SK-N-MC (cell line): ENCODE results near the gene UBQLN4.

ENCODE experiments used
- DNase-seq: peaks from one replicate; pipeline ENCODE4 v3.0.0-alpha.2; 2011; ENCODE audit warnings: low read depth, low spot score
- H3K27ac ChIP-seq: fragments of 200-600 bp; sonication (generic); 2 replicates; pipeline ENCODE4 v1.5.1; 2016; ENCODE audit warnings: mixed run types
- H3K36me3 ChIP-seq: fragments of 200-600 bp; sonication (generic); 2 replicates; pipeline ENCODE4 v1.6.1; 2017; ENCODE audit warnings: antibody characterized with exemption, low read length, mixed read lengths; ENCODE audit not compliant: insufficient read depth
- H3K4me3 ChIP-seq: fragments of 200-600 bp; sonication (generic); 2 replicates; pipeline ENCODE4 v1.5.1; 2016
- H3K9ac ChIP-seq: fragments of 200-600 bp; sonication (generic); 2 replicates; pipeline ENCODE4 v1.8.0; 2017; ENCODE audit warnings: mixed run types, mixed read lengths; ENCODE audit not compliant: insufficient read length
- H3K9me3 ChIP-seq: fragments of 200-600 bp; sonication (generic); 2 replicates; pipeline ENCODE4 v1.6.1; 2017; ENCODE audit warnings: low read depth, mild to moderate bottlenecking, antibody characterized with exemption, low read length, moderate library complexity, mixed read lengths
- EZH2 ChIP-seq: fragments of 200-600 bp; sonication (generic); IDR thresholded peaks from one replicate; pipeline ENCODE4 v1.6.1; 2017; ENCODE audit warnings: antibody characterized with exemption
- FOXP2 ChIP-seq: optimal IDR thresholded peaks from 2 replicates; pipeline ENCODE3; 2011; ENCODE audit warnings: mild to moderate bottlenecking, moderate library complexity; ENCODE audit not compliant: insufficient read depth; ENCODE audit errors: extremely low read length, control extremely low read depth
- POLR2AphosphoS5 ChIP-seq: IDR thresholded peaks from 2 replicates; pipeline ENCODE4 v1.6.1; 2012; ENCODE audit warnings: mild to moderate bottlenecking, low read depth, low read length, borderline replicate concordance

UBQLN4 gene

DNA sequence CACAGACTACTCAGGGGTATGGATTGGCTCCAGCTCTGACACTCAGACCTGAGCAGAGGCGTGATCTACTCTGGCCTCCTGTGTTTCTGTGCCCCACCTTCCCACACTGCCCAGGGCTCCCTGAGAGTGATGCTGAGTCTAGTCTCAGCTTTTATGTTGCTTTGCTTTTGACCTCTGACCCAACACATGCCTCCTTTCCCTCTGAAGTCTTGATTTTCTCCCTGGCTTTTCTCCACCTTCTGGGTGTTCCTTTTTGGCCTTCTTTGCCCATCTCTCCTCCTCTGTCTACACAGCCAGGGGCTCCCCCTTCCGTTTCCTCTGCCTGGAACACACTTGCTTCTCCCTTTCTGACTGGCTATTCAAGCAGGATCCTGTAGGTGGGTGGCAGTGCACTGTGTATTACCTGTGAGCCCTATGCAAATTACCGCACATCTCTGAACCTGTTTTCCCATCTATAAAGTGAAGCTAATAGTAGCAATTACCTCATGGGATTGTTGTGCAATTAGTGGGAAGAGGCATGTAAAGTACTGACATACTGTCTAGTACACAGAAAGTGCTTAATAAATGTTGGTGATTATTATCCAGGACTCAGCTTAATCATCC lies 42.4 kb upstream of the UBQLN4 start:
- Histone ChIP-seq H3K27ac (no peak overlapping the region), H3K4me3 (no peak overlapping the region), H3K9me3 (no peaks in the 10 kb centered on the region), H3K9ac (no peak overlapping the region), H3K36me3 (no peaks in the 10 kb centered on the region)
- DNase-seq, result no peak
- no peak for TF ChIP-seq EZH2
- no peak for TF ChIP-seq FOXP2
- TF ChIP-seq POLR2AphosphoS5, result no peak

DNA sequence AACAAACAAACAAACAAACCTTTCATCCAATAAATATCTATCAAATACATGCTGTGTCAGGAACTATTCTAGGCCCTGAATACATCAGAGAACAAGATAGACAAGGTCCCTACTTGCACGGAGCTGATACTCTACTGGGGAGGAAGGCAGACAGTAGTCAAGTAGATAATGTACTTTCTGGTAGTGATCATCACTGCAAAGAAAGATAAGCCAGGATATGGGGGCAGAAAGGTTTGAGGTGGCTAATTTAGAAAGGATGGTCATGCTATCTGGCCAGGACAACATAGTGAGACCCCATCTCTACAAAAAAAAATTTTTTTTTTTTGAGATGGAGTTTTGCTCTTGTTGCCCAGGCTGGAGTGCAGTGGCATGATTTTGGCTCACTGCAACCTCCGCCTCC lies 38.0 kb upstream of the UBQLN4 start:
- TF ChIP-seq FOXP2 (no peak), POLR2AphosphoS5 (no peak), EZH2 (no peak)
- Histone ChIP-seq H3K9me3 (no peaks in the 10 kb centered on the region), H3K27ac (no peak overlapping the region), H3K36me3 (no peaks in the 10 kb centered on the region), H3K9ac (no peak overlapping the region), H3K4me3 (no peak overlapping the region)
- no peak for DNase-seq

DNA sequence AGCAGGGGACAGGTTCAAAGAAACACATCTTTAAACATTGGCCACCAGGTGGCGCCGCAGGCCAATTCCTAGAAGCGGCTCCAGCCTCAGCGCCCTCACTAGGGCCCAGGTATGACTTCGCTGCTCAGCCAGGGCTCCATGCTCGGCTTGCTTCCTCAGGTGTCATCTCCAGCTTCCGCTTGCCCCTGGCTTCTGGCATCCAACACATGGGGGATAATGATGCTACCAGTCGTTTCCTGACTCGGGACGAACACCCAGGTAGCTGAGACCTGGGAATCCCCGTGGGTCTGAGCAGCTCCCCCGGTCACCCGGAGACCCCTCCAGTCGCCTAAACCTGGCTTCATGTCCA lies 37.2 kb upstream of the UBQLN4 start:
- Histone ChIP-seq H3K4me3 (no peak overlapping the region), H3K9ac (no peak overlapping the region), H3K36me3 (no peaks in the 10 kb centered on the region), H3K27ac (no peak overlapping the region), H3K9me3 (no peaks in the 10 kb centered on the region)
- DNase-seq, result no peak
- TF ChIP-seq FOXP2 (no peak), POLR2AphosphoS5 (no peak), EZH2 (no peak)

DNA sequence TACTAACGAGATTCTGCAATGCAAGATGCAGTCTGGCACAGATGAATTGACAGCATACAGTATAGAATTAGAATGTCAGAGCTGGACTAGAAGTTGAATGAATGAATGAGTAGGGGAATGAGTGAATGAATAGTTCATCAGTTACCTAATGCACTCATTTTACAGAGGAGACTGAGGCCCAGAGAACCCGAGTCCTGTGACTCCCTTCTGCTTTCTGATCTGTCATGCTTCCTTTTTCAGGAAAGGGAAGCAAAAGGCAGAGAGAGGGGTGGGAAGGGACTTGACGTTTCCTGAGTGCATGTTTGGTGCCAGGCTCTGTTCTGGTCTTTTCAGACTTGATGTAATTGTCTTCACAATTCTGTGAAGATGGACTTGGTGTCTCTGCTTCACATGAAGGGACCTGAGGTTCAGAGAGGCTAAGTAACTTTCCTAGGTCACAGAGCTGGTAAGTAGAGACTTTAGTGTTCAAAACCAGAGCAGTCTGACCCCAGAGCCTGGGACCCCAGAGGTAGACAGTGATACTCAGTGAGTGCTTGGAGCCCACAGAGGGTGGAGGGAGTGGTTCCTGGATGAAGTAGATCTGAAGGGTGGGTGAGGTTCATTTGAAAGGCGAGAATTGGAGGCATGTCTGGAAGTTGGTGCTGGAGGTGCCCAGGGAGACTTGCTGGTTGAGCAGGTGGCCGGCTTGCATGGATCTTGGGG lies 36.7 kb upstream of the UBQLN4 start:
- Histone ChIP-seq H3K27ac (no peak overlapping the region), H3K9ac (no peak overlapping the region), H3K9me3 (no peaks in the 10 kb centered on the region), H3K36me3 (no peaks in the 10 kb centered on the region), H3K4me3 (no peak overlapping the region)
- DNase-seq, result no peak
- TF ChIP-seq POLR2AphosphoS5 (no peak), FOXP2 (no peak), EZH2 (no peak)

DNA sequence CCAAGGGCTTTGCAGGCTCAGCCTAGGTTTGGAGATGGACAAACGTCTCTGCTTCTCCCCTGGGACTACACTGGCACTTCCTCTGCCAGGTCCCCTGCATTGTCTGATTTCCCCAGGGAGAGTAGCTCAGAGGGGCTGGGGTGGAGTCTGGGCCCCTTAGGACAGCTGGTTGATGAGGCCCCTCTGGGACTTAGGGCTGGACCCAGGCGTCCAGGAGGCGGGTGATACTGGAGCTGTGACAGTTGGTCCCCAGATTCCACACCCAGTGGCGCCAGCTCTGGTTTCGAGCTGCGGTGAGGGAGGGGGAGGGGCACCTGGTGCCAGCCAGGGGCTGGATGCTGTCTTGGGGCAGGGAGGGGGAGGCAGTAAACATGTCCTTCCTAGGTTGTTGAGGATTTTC lies 36.1 kb upstream of the UBQLN4 start:
- Histone ChIP-seq H3K36me3 (no peaks in the 10 kb centered on the region), H3K9me3 (no peaks in the 10 kb centered on the region), H3K4me3 (no peak overlapping the region), H3K9ac (no peak overlapping the region), H3K27ac (no peak overlapping the region)
- no peak for DNase-seq
- TF ChIP-seq EZH2, result no peak
- no peak for TF ChIP-seq FOXP2
- no peak for TF ChIP-seq POLR2AphosphoS5

DNA sequence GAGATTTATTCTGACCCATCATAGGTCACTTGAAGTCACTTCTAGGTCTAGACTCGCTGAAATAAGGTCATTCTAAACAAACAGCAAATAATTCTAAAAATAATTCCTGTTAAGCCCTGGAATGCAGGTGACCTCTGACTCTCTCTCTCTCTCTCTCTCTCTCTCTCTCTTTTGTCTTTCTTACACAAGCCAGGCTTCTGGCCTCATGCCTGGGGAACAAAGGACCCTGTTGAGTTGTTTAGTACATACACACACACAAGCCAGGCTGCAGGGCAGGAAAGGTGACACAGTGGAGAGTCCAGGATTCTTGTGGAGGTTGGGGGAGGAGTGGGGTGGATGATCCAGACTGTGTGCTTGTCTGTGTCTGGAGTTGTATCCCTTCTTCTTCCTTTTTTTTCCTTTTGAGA lies 32.7 kb upstream of the UBQLN4 start:
- DNase-seq, result no peak
- TF ChIP-seq EZH2 (no peak), FOXP2 (no peak), POLR2AphosphoS5 (no peak)
- Histone ChIP-seq H3K36me3 (no peaks in the 10 kb centered on the region), H3K9ac (no peak overlapping the region), H3K4me3 (no peak overlapping the region), H3K27ac (0 out of 2 replicates have a peak overlapping the region, but pooled peaks have one; percentile 36), H3K9me3 (no peaks in the 10 kb centered on the region)

DNA sequence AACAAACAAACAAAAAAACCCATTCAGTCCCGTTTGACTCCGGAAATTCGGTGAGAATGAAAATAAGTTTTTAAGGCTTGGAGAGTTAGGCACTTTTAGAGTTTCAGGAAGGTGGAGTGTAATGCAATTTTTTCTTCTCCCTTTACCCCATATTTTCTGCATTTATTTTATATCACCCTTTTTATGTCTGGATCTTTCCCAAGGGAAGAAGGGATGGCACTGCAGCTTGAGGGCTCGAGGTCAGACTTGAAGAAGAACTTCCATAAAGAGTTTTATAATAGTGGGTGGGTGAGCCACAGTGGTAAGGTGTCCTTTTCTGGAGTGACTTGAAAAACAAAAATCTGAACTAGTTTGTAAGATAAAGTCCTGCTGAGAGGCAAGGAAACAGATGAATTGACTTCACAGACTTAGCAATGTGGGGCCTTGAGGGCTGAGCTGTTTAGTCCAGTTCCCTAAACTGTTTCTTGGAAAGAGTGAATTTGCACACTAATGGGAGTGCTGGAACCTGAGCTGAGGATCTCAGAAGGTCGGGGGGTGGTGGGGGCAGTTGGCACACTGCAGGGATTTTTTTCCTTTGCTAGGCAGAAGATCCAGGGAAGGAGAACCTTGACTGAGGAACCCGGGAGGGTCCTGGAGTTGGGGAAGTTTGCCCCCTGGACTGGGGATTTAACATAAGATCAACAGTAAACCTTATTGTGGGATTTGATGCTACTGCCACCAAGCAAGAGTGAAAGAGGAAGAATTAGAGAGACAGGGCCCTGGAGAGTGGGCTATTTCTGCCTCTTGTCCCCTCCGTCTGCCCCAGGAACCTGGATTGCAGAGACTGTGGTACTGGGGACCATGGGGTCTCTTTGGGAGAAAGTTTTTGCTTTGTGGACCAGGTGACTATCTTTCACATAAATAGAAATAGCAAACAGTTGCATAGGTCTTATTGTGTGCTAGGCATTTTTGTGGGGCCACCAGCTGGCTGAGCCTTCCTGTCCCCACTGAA lies 30.5 kb upstream of the UBQLN4 start:
- TF ChIP-seq POLR2AphosphoS5 (no peak), EZH2 (no peak), FOXP2 (no peak)
- Histone ChIP-seq H3K4me3 (peak overlapping the region; percentile 82), H3K9me3 (no peaks in the 10 kb centered on the region), H3K36me3 (peaks cover 4% of the 10 kb centered on the region), H3K9ac (peak overlapping the region; percentile 45), H3K27ac (no peak overlapping the region)
- DNase-seq, result no peak
